GM23248 (cell line): ENCODE measurements around the gene PDIK1L. TPM values are rescaled to one million over a fixed set of nuclear protein-coding genes. Genes with fewer than 3 reads are reported as not detected.

Experiments
- DNase-seq: peaks from one replicate; pipeline ENCODE4 v3.0.0-alpha.2; 2015
- H2AFZ ChIP-seq: fragments of 200-600 bp; sonication (generic); 2 replicates; pipeline ENCODE4 v1.6.1; 2016; ENCODE audit warnings: antibody characterized with exemption
- H3F3A ChIP-seq: fragments of 200-600 bp; sonication (generic); 2 replicates; pipeline ENCODE4 v1.6.1; 2016; ENCODE audit warnings: mild to moderate bottlenecking, antibody characterized with exemption, mixed run types; ENCODE audit not compliant: insufficient read depth
- H3K27ac ChIP-seq: fragments of 200-600 bp; sonication (generic); 2 replicates; pipeline ENCODE4 v1.5.1; 2016; ENCODE audit warnings: mild to moderate bottlenecking
- H3K27me3 ChIP-seq: fragments of 200-600 bp; sonication (generic); replicated peaks from 2 replicates; pipeline ENCODE4 v1.6.1; 2016; ENCODE audit warnings: mild to moderate bottlenecking; ENCODE audit not compliant: insufficient read depth
- H3K36me3 ChIP-seq: fragments of 200-600 bp; sonication (generic); 2 replicates; pipeline ENCODE4 v1.6.1; 2016; ENCODE audit warnings: low read depth, mild to moderate bottlenecking
- H3K4me1 ChIP-seq: fragments of 200-600 bp; sonication (generic); 2 replicates; pipeline ENCODE4 v1.6.1; 2016; ENCODE audit warnings: mild to moderate bottlenecking; ENCODE audit not compliant: insufficient read depth
- H3K4me2 ChIP-seq: fragments of 200-600 bp; sonication (generic); one replicate; pipeline ENCODE4 v1.6.1; 2016; ENCODE audit warnings: mild to moderate bottlenecking; ENCODE audit not compliant: unreplicated experiment
- H3K4me3 ChIP-seq: fragments of 200-600 bp; sonication (generic); 2 replicates; pipeline ENCODE4 v1.5.1; 2016; ENCODE audit warnings: mild to moderate bottlenecking
- H3K79me2 ChIP-seq: fragments of 200-600 bp; sonication (generic); 2 replicates; pipeline ENCODE4 v1.6.1; 2016; ENCODE audit warnings: mild to moderate bottlenecking; ENCODE audit not compliant: insufficient read depth
- H3K9ac ChIP-seq: fragments of 200-600 bp; sonication (generic); 2 replicates; pipeline ENCODE4 v1.6.1; 2016; ENCODE audit warnings: mild to moderate bottlenecking
- H3K9me2 ChIP-seq: fragments of 200-600 bp; sonication (generic); 2 replicates; pipeline ENCODE4 v1.6.1; 2016; ENCODE audit warnings: mixed run types, mild to moderate bottlenecking, moderate library complexity; ENCODE audit not compliant: insufficient read depth
- H3K9me3 ChIP-seq: fragments of 200-600 bp; sonication (generic); one replicate; pipeline ENCODE4 v1.6.1; 2017; ENCODE audit warnings: low read depth
- H4K20me1 ChIP-seq: fragments of 200-600 bp; sonication (generic); 2 replicates; pipeline ENCODE4 v1.6.0; 2016; ENCODE audit not compliant: insufficient read depth
- EZH2 ChIP-seq: fragments of 200-600 bp; sonication (generic); IDR thresholded peaks from 2 replicates; pipeline ENCODE4 v1.6.1; 2018; ENCODE audit warnings: antibody characterized with exemption, mild to moderate bottlenecking; ENCODE audit not compliant: insufficient read depth, poor library complexity, severe bottlenecking
- EZH2phosphoT487 ChIP-seq: fragments of 200-600 bp; sonication (generic); IDR thresholded peaks from 2 replicates; pipeline ENCODE4 v1.6.1; 2018; ENCODE audit warnings: antibody characterized with exemption, moderate library complexity, mild to moderate bottlenecking, low read depth; ENCODE audit not compliant: insufficient read depth
- WGBS, 2 experiments: methylation state at CpG; one replicate each; pipeline ENCODE4 v1.1.6; 2015 to 2017; ENCODE audit warnings: low lambda C conversion rate in 2 of 2, low coverage in 1 of 2; ENCODE audit errors: missing lambda C conversion rate in 2 of 2; 5-methylcytosine and 5-hydroxymethylcytosine counted together
- in situ Hi-C: fragments of 300-500 bp; cut with MboI; formaldehyde crosslinking; loops from 2 replicates; pipeline ENCODE4 v1.15.0; 2020
- polyA plus RNA-seq: library from polyadenylated mRNA; unstranded; fragments of >200 nt; fragmentation: Nextera tagmentation; extraction: Ambion mirVana; gene quantifications from 2 replicates; pipeline ENCODE4 v1.2.1, GENCODE V29; 2016
- total RNA-seq: library from RNA; depleted of rRNA; stranded (reverse); fragments of >200 nt; shearing (Covaris generic); gene quantifications from 2 replicates; pipeline ENCODE4 v1.2.3, GENCODE V29; 2014

Gene PDIK1L
- total and polyA plus RNA-seq, 2 experiments from 2014 or later = 3.5 to 6.6 TPM

DNA sequence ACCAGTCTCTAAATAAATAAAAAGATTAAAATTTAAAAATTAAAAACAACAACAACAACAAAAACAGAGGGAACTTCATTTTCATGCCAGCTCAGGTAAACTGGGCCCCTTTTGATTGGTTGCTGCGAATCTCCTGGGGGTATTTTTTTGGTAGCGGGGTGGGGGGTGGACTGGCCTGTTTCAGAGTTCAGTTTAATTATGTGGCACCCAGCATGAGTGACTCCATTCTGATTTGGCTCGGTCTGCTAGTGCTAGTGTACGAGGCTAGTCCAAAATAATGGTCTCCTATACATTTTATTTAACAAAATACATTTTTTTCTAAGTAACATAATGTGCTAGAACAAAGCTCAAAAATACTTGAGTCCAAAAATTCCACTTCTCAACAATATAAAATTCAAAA, 18.2 kb downstream of the PDIK1L start:
- Histone ChIP-seq H3K9me2 (no peaks in the 10 kb centered on the region), H3K4me2 (no peak overlapping the region), H3K79me2 (no peaks in the 10 kb centered on the region), H3K4me3 (no peak overlapping the region), H3K36me3 (no peaks in the 10 kb centered on the region), H3K27me3 (no peaks in the 10 kb centered on the region; the same call in 1 of the 2 replicates), H3F3A (no peaks in the 10 kb centered on the region), H2AFZ (no peak overlapping the region), H3K27ac (no peak overlapping the region), H3K9me3 (no peaks in the 10 kb centered on the region), H3K9ac (no peak overlapping the region), H4K20me1 (no peaks in the 10 kb centered on the region), H3K4me1 (no peaks in the 10 kb centered on the region)
- WGBS, 2 experiments = 79 to 80% methylated on average over 4 of the region's 4 CpGs
- in situ Hi-C loops = no loop called here
- TF ChIP-seq EZH2phosphoT487 (no peak), EZH2 (no peak)
- DNase-seq = no peak

DNA sequence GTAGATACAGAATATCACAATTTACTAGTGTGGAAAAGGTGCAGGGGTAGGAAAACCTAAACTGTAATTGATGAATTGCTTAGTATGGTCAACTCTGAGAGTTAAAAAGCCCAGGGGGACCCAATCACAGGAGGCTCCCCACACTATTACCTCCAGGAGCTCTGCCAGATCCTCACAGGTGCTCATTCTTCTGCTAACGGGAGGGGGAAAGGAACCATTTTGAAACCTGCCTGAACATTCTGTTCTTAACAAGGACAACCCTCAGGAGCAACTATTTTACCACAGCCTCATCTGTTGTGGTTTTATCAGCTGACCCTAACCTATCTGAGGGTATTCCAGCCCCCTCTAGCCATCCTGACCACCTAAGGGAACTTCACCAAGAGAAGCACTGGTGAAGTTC, 19.1 kb downstream of the PDIK1L start:
- H3K9ac ChIP-seq = no peak overlapping the region
- H3K9me2 ChIP-seq = no peaks in the 10 kb centered on the region
- in situ Hi-C loops = no loop called here
- H3K79me2 ChIP-seq = no peaks in the 10 kb centered on the region
- H2AFZ ChIP-seq = no peak overlapping the region
- 8 to 20% methylated on average over 1 of the region's 1 CpG for WGBS, 2 experiments
- H3K4me3 ChIP-seq = no peak overlapping the region
- no peaks in the 10 kb centered on the region for H3K9me3 ChIP-seq
- no peaks in the 10 kb centered on the region for H4K20me1 ChIP-seq
- no peak for DNase-seq
- no peak overlapping the region for H3K4me2 ChIP-seq
- H3K36me3 ChIP-seq = no peaks in the 10 kb centered on the region
- no peaks in the 10 kb centered on the region; the same call in 1 of the 2 replicates for H3K27me3 ChIP-seq
- TF ChIP-seq EZH2 (no peak), EZH2phosphoT487 (no peak)
- H3K27ac ChIP-seq = no peak overlapping the region
- H3F3A ChIP-seq = no peaks in the 10 kb centered on the region
- H3K4me1 ChIP-seq = no peaks in the 10 kb centered on the region

DNA sequence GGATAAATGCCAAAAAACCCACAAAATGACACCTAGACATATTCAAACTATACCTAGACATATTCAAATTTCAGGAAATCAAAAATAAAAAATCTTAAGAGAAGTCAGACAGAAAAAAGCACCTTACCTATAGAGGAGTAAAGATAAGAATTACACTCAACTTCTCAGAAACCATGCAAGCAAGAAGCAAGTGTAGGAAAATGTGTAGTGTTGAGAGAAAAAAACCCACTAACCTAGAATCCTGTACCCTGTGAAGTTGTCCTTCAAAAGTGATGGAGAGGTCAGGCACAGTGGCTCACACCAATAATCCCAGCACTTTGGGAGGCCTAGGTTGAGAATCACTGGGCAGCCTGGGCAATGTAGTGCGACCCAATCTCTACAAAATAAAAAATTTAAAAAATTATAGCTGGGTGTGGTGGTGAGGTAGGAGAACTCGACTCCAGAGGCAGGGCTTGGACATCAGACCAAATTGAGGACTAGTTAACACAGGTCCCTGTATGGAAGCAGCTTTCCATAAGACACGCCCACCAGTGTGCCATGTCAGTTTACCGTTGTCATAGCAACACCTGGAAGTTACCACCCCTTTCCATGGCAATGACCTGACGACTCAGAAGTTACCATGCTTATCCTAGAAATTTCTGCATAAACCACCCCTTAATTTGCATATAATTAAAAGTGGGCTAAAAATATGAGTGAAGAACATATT, 20.7 kb downstream of the PDIK1L start:
- WGBS, 2 experiments = 56 to 62% methylated on average over 5 of the region's 5 CpGs
- no peak overlapping the region for H3K9ac ChIP-seq
- in situ Hi-C loops = no loop called here

DNA sequence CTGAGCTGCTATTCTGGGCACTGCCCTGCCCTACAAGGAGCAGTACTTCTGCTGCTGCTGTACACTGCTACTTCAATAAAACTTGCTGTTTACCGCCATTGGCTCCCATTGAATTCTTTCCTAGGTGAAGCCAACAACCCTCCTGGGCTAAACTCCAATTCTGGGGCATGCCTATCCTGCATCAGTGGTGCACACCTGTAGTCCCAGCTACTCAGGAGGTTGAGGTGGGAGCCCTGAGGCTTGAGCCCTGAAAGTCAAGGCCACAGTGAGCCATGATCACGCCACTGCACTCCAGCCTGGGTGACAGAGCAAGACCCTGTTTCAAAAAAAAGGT, 21.2 kb downstream of the PDIK1L start:
- no peak overlapping the region for H3K9ac ChIP-seq
- no peaks in the 10 kb centered on the region for H3K9me3 ChIP-seq
- H3K27ac ChIP-seq = no peak overlapping the region
- H3K27me3 ChIP-seq = no peaks in the 10 kb centered on the region; the same call in 1 of the 2 replicates
- no peaks in the 10 kb centered on the region for H4K20me1 ChIP-seq
- no peak overlapping the region for H2AFZ ChIP-seq
- in situ Hi-C loops = no loop called here
- no peaks in the 10 kb centered on the region for H3K36me3 ChIP-seq
- no peaks in the 10 kb centered on the region for H3K4me1 ChIP-seq
- H3F3A ChIP-seq = no peaks in the 10 kb centered on the region
- WGBS, 2 experiments = 38 to 61% methylated on average over 2 of the region's 2 CpGs
- no peak overlapping the region for H3K4me2 ChIP-seq
- no peak for DNase-seq
- H3K9me2 ChIP-seq = no peaks in the 10 kb centered on the region
- no peaks in the 10 kb centered on the region for H3K79me2 ChIP-seq
- no peak for TF ChIP-seq EZH2
- no peak for TF ChIP-seq EZH2phosphoT487
- no peak overlapping the region for H3K4me3 ChIP-seq

More for the DNA sequence above, 20.7 kb downstream of the PDIK1L start:
- no peak overlapping the region for H3K4me3 ChIP-seq
- H3K4me2 ChIP-seq = no peak overlapping the region
- H3K79me2 ChIP-seq = no peaks in the 10 kb centered on the region
- DNase-seq = no peak
- no peak overlapping the region for H3K27ac ChIP-seq
- no peaks in the 10 kb centered on the region; the same call in 1 of the 2 replicates for H3K27me3 ChIP-seq
- no peaks in the 10 kb centered on the region for H4K20me1 ChIP-seq
- H3K36me3 ChIP-seq = no peaks in the 10 kb centered on the region
- H2AFZ ChIP-seq = no peak overlapping the region
- no peaks in the 10 kb centered on the region for H3K9me3 ChIP-seq
- no peaks in the 10 kb centered on the region for H3F3A ChIP-seq
- no peaks in the 10 kb centered on the region for H3K9me2 ChIP-seq
- TF ChIP-seq EZH2 (no peak), EZH2phosphoT487 (no peak)
- H3K4me1 ChIP-seq = no peaks in the 10 kb centered on the region

DNA sequence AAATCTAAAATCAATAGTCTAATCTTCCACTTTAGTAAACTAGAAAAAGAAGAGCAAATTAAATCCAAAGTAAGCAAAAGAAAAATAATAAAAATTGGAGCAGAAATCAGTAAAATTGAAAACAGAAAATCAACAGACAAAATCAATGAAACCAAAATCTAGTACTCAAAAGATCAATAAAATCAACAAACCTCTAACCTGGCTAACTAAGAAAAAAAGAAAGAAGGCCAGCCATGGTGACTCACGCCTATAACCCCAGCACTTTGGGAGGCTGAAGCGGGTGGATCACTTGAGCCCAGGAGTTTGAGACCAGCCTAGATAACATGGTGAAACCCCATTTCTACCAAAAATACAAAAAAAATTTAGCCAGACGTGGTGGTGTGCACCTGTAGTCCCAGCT, 22.8 kb downstream of the PDIK1L start:
- H3F3A ChIP-seq = no peaks in the 10 kb centered on the region
- H2AFZ ChIP-seq = no peak overlapping the region
- H3K4me1 ChIP-seq = no peaks in the 10 kb centered on the region
- no peaks in the 10 kb centered on the region for H3K36me3 ChIP-seq
- H3K9ac ChIP-seq = no peak overlapping the region
- H4K20me1 ChIP-seq = no peaks in the 10 kb centered on the region
- no peak for TF ChIP-seq EZH2phosphoT487
- no peak for TF ChIP-seq EZH2
- no peaks in the 10 kb centered on the region for H3K9me2 ChIP-seq
- no peak overlapping the region for H3K4me3 ChIP-seq
- H3K4me2 ChIP-seq = no peak overlapping the region
- no peaks in the 10 kb centered on the region; the same call in 1 of the 2 replicates for H3K27me3 ChIP-seq
- in situ Hi-C loops = no loop called here
- no peaks in the 10 kb centered on the region for H3K9me3 ChIP-seq
- H3K27ac ChIP-seq = no peak overlapping the region
- 62 to 69% methylated on average over 3 of the region's 3 CpGs for WGBS, 2 experiments
- no peak for DNase-seq
- H3K79me2 ChIP-seq = no peaks in the 10 kb centered on the region
